Esophagus squamous epithelium (tissue), 5 donors: Measurements from ENCODE around the gene SUSD3. TPM values are rescaled to one million over a fixed set of nuclear protein-coding genes. Genes with fewer than 3 reads are reported as not detected.

Experiments used
- DNase-seq: peaks from one replicate; lab custom pipeline; 2025; lab: John Stamatoyannopoulos, UW
- H3K27ac ChIP-seq, 4 donors: fragments of 200-600 bp; sonication (generic); one replicate each; pipeline ENCODE4 v1.5.1; 2016 to 2019; ENCODE audit warnings: mild to moderate bottlenecking in 1 of 4
- H3K27me3 ChIP-seq, 4 donors: fragments of 200-600 bp; sonication (generic); 1 replicate in 3 of 4; 2 replicates in 1 of 4; pipeline versions ENCODE4 v1.5.1 to v1.6.0; 2017 to 2021; ENCODE audit warnings: antibody characterized with exemption in 1 of 4
- H3K36me3 ChIP-seq, 3 donors: fragments of 200-600 bp; sonication (generic); one replicate each; pipeline ENCODE4 v1.5.1; 2016 to 2019
- H3K4me1 ChIP-seq, 3 donors: fragments of 200-600 bp; sonication (generic); one replicate each; pipeline ENCODE4 v1.5.1; 2017 to 2019
- H3K4me3 ChIP-seq, 4 donors: fragments of 200-600 bp; sonication (generic); 1 replicate in 3 of 4; 2 replicates in 1 of 4; pipeline ENCODE4 v1.5.1; 2016 to 2019; ENCODE audit warnings: mild to moderate bottlenecking in 2 of 4, moderate library complexity in 1 of 4
- H3K9me3 ChIP-seq, 3 donors: fragments of 200-600 bp; sonication (generic); one replicate each; pipeline ENCODE4 v1.5.1; 2016 to 2019
- CTCF ChIP-seq, 6 experiments: fragments of 450-650 bp in 4 of 6; fragments of 200-600 bp in 2 of 6; sonication (generic) in 2 of 6; IDR thresholded peaks; one replicate each; pipeline ENCODE4 v1.5.1; 2016 to 2019; ENCODE audit warnings: antibody characterized with exemption in 6 of 6, mild to moderate bottlenecking in 4 of 6, moderate library complexity in 4 of 6
- POLR2A ChIP-seq, 4 donors: fragments of 450-650 bp; IDR thresholded peaks; one replicate each; pipeline ENCODE4 v1.6.1; 2017; ENCODE audit warnings: antibody characterized with exemption in 4 of 4, mild to moderate bottlenecking in 4 of 4, moderate library complexity in 3 of 4
- WGBS, 2 donors: methylation state at CpG; one replicate each; pipeline ENCODE4 v1.1.5; 2018; 5-methylcytosine and 5-hydroxymethylcytosine counted together
- intact Hi-C: fragments of 100-400 bp; cut with DNase I; formaldehyde crosslinking; loops from one replicate; pipeline ENCODE4 v1.15.0; 2022
- total RNA-seq, 4 donors: library from RNA; depleted of rRNA; stranded (reverse); fragments of >200 nt; gene quantifications; one replicate each; pipeline ENCODE4 v1.1.0, GENCODE V29; 2016
- donor health status: DM: yes; HTN: yes; CAD: no.

Gene SUSD3
- total RNA-seq, 4 donors from 2014 or later: 0.22 to 5.8 (median 2.7) TPM

- Histone ChIP-seq H3K27ac (no peak overlapping the region), H3K36me3 (no peaks in the 10 kb centered on the region)
- no peak for DNase-seq
Observed at GRCh38 chr9:93085676-93086075, 27.2 kb downstream of the SUSD3 start.

DNA sequence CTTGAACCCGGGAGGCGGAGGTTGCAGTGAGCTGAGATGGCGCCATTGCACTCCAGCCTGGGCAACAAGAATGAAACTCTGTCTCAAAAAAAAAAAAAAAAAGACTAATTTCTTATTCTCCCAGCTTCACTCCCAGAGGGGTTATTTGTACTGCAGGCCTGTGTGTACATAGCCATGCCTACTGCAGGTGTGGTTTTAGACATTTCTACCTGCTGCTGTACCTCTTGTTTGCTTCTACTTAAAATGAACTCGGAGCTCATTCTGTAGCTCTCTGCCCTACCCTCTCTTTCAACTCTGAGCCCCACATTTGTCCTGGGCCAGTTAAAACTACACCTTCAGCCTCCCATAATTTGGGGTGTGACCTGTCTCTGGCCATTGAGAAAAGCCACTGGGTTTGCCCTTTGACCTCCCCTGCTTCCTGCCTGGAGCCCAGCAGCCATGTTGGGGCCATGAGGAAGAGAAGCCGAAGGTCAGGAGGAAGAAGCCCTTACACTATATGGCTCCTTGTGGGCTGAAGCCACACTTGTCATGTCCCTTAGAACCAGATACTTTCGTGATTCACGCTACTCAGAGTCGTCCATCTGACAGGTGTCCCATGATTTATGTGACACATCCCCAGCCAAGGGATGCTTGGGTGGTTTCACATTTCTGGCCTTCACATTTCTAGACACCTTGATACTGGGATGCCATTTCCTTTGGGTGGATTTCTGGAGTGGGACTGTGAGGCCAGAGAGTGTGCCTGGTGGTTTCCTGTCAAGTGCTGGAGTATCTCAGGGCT lies 28.1 kb downstream of the SUSD3 start:
- 91 to 94% methylated on average over 8 of the region's 8 CpGs for WGBS, 2 donors
- no peaks in the 10 kb centered on the region for H3K27me3 ChIP-seq

More at GRCh38 chr9:93085676-93086075, 27.2 kb downstream of the SUSD3 start:
- H3K4me3 ChIP-seq: no peak overlapping the region
- WGBS, 2 donors: 92 to 100% methylated on average over 3 to 4 of the region's 4 CpGs
- H3K4me1 ChIP-seq: no peaks in the 10 kb centered on the region
- intact Hi-C loops: no loop called here
- no peaks in the 10 kb centered on the region for H3K27me3 ChIP-seq
- TF ChIP-seq CTCF (IDR thresholded peaks at IDR 0.05) (no peak), POLR2A (IDR thresholded peaks at IDR 0.05) (no peak)
- H3K9me3 ChIP-seq: peaks cover 0 to 13% (median 0%) of the 10 kb centered on the region in 3 donors

GRCh38 chr9:93087971-93088655 lies 29.6 kb downstream of the SUSD3 start:
- DNase-seq: no peak
- H3K9me3 ChIP-seq: peaks cover 0 to 23% (median 10%) of the 10 kb centered on the region in 3 donors
- no peak overlapping the region for H3K4me3 ChIP-seq
- no peak overlapping the region for H3K27ac ChIP-seq
- H3K4me1 ChIP-seq: peaks cover 0 to 5% (median 0%) of the 10 kb centered on the region in 3 donors
- intact Hi-C loops: no loop called here
- H3K27me3 ChIP-seq: no peaks in the 10 kb centered on the region
- H3K36me3 ChIP-seq: no peaks in the 10 kb centered on the region
- 93% methylated on average over 7 to 11 of the region's 12 CpGs for WGBS, 2 donors
- TF ChIP-seq CTCF (IDR thresholded peaks at IDR 0.05) (no peak), POLR2A (IDR thresholded peaks at IDR 0.05) (no peak)

More for the DNA sequence above, 28.1 kb downstream of the SUSD3 start:
- H3K4me1 ChIP-seq: no peaks in the 10 kb centered on the region
- intact Hi-C loops: no loop called here
- H3K27ac ChIP-seq: no peak overlapping the region
- no peak overlapping the region for H3K4me3 ChIP-seq
- peaks cover 0 to 22% (median 7%) of the 10 kb centered on the region in 3 donors for H3K9me3 ChIP-seq
- TF ChIP-seq CTCF (IDR thresholded peaks at IDR 0.05): no peak
- no peak for TF ChIP-seq POLR2A (IDR thresholded peaks at IDR 0.05)
- no peak for DNase-seq
- H3K36me3 ChIP-seq: no peaks in the 10 kb centered on the region

DNA sequence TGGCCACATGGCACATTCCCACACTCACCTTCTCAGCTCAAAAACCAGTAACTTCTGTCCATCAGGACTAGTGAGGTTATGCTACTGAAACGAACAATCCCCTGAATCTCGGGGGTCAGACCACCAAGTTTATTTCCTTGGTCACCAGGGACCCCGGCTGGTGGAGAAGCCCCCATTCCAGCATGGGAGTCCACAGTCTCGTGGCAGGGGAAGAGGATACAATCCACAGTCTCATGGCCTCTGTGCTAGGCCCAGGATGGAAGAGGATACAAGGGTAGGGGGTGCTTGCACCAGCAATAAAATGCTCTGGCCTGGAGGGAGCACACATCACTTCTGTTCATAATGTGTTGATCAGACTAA lies 30.1 kb downstream of the SUSD3 start:
- intact Hi-C loops: no loop called here
- H3K36me3 ChIP-seq: no peaks in the 10 kb centered on the region
- 77 to 80% methylated on average over 1 to 3 of the region's 4 CpGs for WGBS, 2 donors
- no peaks in the 10 kb centered on the region for H3K27me3 ChIP-seq
- no peak overlapping the region for H3K4me3 ChIP-seq
- DNase-seq: no peak
- H3K4me1 ChIP-seq: peaks cover 2 to 10% (median 5%) of the 10 kb centered on the region in 3 donors
- TF ChIP-seq POLR2A (IDR thresholded peaks at IDR 0.05): no peak
- no peak for TF ChIP-seq CTCF (IDR thresholded peaks at IDR 0.05)
- H3K27ac ChIP-seq: no peak overlapping the region
- H3K9me3 ChIP-seq: peaks cover 0 to 23% (median 10%) of the 10 kb centered on the region in 3 donors

GRCh38 chr9:93089024-93089423 lies 30.5 kb downstream of the SUSD3 start:
- 69 to 83% methylated on average over 3 to 5 of the region's 5 CpGs for WGBS, 2 donors
- no peak overlapping the region for H3K27ac ChIP-seq
- H3K4me3 ChIP-seq: no peak overlapping the region
- H3K36me3 ChIP-seq: no peaks in the 10 kb centered on the region
- no peaks in the 10 kb centered on the region for H3K27me3 ChIP-seq
- peaks cover 0 to 23% (median 10%) of the 10 kb centered on the region in 3 donors for H3K9me3 ChIP-seq
- H3K4me1 ChIP-seq: peaks cover 4 to 14% (median 9%) of the 10 kb centered on the region in 3 donors
- intact Hi-C loops: no loop called here
- no peak for DNase-seq
- no peak for TF ChIP-seq CTCF (IDR thresholded peaks at IDR 0.05)
- no peak for TF ChIP-seq POLR2A (IDR thresholded peaks at IDR 0.05)
